Retina (tissue), 1 donor: ENCODE results near the gene DNAJC5.
"Not testable (repeated sequence)": the region's sequence is repeated elsewhere in the genome, so short reads cannot be mapped to it uniquely, and the experiment has no call there.

Experiments used
- DNase-seq: peaks from one replicate; pipeline ENCODE4 v3.0.0-alpha.2; 2016

The DNAJC5 gene, protein sequence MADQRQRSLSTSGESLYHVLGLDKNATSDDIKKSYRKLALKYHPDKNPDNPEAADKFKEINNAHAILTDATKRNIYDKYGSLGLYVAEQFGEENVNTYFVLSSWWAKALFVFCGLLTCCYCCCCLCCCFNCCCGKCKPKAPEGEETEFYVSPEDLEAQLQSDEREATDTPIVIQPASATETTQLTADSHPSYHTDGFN

DNA sequence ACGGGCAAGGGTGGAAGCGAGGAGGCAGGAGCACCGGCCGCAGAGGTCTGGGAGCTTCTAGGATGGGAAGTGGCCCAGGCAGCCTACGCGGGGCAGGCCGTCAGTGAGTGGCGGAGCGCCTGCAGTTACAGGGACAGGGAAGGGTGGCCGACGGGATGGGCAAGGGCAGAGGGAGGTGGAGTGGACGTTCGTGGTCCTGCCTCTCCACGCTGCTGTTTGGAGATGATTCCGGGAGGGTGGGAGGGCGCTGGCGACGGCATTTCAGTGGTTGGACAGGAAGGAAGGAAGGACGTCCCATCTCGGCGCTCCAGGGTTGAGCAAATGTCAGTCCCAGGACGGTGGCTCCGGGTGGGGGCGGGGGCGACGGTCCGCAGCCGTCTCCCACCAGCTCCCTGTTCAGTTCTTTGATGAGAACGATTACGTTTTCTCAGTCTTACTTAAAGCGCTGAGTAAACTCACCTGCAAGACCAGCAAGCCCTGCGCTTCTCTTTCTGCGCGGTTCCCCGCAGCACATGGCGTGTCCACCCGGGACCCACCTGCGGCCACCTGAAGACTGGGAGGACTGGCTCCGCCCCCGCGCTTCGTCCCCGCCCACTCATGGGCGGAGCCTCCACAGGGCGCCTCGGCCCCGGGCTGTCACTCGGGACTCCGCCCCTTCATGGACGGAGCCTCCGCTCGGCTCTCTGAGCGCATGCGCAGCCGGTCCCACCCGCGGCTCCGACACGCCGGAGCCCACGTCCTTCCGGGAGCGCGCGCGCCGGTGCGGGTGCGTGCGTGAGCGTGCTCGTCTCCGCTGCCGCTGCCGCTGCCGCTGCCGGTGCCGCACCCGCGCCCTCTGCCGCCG, at the start of gene DNAJC5:
Gene DNAJC5, plus strand, starts transcription at position 769 of the 844 bp plus-strand sequence. CDS start 33,220 bp downstream, outside the sequence.
- peak; percentile 96 for DNase-seq

DNA sequence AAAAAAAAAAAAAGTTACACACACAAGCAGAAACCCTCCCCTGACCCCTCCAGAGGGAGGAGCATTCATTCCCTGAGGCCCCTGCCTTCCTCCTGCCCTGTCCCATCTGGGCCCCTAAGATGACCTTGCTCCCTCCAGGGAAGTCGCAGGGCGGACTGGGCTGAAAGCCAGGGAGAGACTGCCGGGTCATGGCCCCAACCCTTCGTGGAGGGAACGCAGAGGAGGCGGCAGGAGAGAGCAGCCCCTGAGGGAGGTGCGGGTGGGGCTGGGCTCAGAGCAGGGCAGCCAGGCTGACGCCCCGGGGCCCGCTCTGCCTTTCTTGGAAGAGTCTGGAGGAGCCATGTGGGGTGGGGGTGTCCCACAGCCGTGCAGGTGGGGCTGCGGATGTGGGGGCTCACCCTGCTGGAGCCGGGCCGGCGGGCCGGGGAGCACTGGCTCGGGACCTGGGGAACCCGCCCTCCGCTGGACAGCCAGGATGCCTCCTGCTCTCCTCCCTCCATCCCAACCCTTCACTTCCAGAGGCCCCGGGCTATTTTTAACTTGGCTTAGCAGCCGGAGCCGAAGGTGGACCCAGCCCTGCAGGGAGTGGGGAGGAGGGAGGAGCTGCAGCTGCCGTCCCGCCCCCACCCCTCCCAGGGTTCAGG, 48.7 kb upstream of the DNAJC5 start:
- DNase-seq = peak; percentile 65

DNA sequence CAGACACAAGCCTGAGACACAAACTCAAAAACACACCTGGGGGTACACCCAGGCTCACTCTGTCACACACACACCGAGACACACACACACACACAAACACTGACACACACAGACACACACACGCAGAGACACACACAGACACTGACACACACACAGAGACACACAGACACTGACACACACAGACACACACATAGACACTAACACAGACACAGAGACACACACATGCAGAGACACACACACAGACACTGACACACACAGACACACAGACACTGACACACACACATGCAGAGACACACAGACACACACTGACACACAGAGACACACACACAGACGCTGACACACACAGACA, 48.1 kb upstream of the DNAJC5 start:
- DNase-seq = no peak

DNA sequence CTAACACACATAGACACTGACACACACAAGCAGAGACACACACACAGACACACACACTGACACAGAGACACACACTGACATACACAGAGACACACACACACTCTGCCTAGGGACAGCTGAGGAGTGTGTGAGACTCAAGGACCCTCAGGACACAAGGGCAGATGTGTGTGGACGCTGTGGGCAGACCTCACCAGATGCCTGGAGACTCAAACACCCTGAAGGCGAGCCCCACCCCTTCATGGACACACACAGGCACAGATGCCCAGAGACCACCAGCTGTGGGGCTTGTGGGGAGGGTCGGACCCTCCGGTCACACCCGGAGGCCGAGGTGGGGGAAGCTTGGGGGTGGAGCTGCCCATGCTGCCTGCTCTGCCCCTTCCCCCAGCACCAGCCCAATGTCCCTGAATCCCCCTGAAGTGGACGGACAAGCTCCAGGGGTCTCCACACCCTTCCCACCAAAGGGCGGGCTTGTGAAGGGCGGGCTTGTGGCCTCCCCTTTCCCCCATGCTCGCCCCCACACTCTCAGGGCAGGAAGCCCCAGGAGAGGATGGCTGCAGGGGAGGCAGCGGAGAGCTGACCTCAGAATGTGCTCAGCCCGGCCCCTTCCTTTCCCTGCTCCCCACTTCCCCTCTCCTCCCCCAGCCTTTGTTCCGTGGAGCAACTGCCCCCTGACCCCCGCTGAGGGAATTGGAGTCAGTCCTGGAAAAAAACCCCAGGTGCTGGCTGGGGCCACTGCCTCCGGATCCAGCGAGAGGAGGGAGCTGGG, 47.5 kb upstream of the DNAJC5 start:
- peak; percentile 44 for DNase-seq

DNA sequence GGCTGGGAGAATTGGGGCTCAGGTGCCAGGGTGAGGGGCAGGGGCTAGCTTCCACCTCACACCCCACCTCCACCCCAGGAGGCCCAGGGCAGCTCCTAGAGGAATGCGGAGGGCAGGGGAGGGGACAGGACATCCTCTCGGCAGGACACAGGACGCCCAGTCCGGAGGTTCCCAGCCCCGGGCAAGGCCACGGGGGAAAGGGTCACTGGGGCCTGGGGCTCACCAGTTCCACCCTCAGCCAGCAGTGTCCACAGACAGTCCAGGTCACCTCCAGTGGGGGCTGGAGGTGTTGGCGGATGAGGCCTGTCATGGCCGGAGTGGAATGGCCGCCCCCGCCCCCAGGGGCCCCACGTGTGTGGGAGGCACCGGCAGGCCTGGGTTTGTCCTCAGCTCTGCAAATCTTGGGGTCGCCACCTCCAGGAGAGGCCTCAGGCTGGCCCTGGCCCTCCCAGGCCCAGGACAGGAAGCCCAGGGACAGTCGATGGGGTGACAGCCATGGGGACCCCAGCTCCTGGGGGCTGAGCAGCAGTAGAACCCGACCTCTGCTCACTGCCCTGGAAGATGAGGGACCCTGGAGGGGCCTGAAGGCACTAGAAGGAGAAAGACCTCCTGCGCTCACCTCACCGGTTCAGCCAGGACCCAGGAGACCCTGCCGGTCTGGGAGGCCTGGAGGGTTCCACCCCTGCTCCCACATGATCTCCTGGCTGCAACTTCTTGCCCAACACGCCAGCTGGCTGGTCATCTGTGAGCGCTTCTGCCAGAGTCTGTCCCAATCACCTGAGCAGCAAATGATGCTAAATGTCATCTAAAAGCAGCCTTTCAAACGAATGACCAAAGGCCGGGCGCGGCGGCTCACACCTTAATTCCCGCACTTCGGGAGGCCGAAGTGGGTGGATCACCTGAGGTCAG, 46.7 kb upstream of the DNAJC5 start:
- DNase-seq = no peak

DNA sequence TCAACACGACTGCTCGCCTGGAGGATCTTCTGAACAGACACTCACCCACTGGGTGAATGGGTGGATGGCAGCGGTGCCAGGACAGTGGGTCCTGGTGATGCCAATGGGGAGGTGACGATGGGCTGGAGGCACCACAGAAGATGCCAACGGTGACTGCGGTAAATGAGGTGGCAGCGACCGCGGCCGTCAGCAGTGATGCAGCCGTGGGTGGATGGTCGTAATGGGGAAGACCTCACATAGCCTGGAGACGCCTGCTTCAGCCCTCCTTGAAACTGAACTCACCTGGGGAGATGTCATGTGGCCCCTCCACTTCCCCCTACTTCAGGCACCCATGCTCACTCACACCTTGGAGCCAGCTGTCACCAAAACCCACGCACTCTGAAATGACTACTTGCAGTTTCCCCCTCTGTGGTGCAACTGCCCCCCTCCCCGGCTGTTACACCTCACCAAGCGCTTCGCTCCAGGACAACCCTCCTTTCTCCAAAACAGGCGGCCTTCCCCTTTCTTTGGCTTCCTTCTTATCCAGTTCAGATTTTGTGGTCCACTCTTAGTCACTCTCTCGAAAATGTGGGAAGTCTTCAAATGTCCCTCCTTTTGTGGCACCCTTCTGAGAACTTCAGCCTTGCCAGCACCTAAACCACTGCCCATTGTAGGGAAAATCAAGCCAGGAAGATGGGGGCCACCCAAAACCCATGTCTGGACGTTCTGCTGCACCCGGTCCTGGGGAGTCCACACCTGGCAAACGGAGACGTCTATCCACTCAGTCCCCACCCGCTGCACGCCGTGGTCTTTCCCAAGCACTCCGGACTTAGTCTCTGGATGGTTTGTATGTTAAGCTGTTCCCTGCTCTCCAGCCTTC, 44.0 kb upstream of the DNAJC5 start:
- DNase-seq = no peak

DNA sequence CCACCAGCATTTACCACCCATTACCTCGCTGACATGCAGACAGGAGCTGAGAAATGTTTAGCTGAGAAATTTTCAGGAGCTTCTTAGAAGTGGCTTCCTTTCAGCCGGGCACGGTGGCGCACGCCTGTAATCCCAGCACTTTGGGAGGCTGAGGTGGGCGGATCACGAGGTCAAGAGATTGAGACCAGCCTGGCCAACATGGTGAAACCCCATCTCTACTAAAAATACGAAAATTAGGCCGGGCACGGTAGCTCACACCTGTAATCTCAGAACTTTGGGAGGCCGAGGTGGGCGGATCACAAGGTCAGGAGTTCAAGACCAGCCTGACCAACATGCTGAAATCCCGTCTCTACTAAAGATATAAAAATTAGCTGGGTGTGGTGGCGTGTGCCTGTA, 43.4 kb upstream of the DNAJC5 start:
- DNase-seq = not testable (repeated sequence)

DNA sequence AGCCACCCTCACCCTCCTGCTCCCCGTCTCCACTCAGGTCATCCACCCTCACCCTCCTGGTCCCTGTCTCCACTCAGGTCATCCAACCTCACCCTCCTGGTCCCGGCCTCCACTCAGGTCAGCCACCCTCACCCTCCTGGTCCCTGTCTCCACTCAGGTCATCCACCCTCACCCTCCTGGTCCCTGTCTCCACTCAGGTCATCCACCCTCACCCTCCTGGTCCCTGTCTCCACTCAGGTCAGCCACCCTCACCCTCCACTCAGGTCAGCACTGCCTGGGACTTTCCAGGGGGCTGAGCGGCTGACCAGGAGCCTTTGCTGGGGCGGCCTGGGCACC, 41.2 kb upstream of the DNAJC5 start:
- not testable (repeated sequence) for DNase-seq

DNA sequence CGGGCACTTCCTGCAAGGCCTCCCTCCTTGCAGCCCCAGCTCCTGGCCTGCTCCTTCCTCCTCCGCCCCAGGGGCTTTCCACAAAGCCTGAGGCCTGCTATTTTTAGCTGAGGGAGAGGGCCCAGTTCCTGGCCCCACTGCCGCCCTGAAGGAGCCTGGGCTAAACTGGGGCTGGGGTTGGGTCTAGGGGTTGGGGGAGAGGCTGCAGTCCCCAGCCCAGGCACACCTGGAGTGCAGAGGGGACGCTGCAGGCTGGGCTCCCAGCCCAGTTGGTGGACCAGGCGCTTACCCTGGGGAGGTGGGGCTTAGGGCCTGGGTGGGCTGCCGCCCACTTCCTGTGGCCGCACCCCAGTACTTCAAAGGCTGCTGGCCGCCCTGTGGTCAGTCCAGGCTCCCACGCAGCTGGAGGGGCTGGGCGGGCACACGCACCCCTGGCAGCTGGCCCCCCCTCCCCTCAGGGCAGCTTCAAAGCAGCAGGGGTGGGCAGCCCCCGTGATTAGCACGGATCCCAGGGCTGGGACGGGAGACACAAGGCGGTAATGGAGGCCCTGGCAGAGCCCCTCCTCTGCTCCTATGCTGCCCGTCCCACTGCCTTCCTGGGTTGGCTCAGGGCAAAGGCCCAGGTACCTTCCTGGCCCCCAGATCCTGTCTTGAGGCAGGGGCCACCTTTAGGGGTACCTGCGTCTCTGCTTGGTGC, 40.7 kb upstream of the DNAJC5 start:
- peak; percentile 52 for DNase-seq

DNA sequence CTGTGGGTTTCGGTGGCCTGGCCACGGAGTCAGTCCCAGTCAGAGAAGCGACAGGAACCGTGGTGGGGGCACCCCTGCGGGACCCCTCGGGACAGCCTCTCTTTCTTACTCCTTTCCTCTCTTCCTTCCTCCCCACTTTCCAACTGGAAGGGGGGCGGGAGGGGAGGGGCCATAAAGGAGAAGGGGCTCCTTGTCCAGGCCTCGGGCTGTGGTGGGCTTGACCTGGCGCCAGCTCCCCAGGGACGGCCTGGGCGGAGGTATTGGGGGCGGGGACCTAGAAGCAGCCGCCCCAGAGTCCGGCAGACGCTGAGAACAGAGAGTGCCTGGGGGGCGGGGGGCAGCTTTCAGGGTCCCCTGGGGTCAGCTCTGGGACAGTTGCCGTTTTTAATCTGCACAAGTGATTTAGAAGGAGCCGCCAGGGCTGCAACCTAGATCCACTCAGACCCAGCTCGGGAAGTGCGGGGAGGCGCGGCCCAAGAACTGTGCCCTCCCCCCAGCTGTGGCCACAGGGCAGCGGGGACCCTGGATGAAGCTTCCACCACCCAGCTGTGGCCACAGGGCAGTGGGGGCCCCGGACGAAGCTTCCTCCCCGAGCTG, 40.1 kb upstream of the DNAJC5 start:
- DNase-seq = peak; percentile 68

DNA sequence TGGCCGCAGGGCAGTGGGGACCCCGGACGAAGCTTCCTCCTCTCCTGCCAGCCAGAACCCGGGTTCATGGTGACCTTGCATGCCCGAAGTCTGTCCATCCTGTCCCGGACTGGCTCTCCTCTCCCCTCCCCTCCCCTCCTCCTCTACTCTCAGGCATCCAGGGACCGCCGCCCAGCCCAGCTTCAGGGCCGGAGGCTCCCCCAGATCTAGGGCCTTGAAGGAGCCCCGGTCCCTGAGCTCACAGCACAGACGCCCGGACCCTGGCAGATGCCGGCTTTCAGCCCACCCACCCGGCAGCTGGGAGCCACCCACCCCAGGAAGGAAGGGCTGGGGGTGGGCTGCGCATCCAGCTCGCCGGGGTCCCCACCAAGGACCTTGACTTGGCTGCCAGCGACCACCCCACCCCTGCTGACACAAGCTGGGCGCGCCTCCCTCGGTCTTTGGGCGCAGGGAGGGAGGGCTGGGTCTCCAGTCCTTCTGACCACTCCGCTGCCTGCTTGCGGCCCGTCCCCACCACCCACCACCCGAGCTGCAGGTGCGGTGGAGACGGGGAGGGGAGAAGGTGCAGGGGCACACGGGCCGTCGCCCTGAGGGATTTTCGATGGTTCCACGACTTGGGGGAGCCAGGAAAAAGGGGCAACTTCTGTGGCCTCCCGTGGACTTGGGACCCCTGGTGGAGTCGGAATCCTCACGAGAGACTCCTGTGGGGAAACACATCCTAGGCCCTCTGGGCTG, 39.4 kb upstream of the DNAJC5 start:
- DNase-seq = peak; percentile 70

DNA sequence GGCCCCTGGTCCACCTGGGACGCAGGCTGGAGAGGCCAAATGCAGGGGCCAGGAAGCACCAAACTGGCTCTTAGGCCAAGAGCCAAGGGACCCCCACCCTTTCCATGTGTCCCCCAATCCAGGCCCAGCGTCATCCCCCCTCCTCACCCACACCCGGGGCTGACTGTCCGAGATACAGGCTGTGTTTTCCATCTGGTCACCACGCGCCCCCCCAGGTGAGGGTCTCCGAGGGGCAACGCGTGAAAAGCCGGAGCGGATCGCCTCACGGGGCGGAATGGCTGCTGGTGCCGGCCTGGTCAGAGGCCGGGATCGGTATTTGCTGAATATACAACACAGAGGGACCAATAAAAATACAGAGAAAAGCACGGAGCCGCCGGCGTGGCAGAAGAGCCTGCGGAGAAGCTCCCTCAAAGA, 38.8 kb upstream of the DNAJC5 start:
- DNase-seq = no peak

DNA sequence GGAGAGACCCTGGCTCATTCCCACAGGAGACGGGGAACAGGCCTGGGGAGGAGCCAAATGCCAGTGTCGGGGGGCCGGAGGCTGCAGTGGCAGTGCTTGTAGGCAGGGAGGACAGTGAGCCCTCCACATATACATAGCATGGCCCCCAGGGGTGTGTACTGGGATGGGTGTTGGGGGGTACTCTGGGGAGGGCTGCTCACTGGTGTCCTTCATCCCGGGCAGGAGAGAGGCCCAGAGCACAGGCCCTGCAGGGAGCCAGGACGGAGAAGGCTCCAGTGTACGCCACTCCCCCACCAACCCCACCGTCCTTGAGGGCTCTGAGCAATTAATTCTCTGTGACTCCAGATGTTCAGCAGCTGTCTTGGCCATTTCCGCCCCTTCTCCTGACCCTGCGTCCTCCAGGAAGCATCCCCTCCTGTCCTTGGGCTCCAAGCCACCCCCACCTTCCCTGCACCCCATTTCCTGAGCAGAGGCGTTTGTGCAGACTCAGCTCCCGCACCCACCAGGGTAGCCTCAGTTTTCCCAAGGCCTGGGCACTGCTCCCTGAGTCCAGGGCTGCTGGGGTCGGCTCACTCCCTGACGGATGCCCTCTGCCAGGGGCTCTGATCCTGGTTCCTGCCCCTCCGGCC, 37.0 kb upstream of the DNAJC5 start:
- peak; percentile 45 for DNase-seq

DNA sequence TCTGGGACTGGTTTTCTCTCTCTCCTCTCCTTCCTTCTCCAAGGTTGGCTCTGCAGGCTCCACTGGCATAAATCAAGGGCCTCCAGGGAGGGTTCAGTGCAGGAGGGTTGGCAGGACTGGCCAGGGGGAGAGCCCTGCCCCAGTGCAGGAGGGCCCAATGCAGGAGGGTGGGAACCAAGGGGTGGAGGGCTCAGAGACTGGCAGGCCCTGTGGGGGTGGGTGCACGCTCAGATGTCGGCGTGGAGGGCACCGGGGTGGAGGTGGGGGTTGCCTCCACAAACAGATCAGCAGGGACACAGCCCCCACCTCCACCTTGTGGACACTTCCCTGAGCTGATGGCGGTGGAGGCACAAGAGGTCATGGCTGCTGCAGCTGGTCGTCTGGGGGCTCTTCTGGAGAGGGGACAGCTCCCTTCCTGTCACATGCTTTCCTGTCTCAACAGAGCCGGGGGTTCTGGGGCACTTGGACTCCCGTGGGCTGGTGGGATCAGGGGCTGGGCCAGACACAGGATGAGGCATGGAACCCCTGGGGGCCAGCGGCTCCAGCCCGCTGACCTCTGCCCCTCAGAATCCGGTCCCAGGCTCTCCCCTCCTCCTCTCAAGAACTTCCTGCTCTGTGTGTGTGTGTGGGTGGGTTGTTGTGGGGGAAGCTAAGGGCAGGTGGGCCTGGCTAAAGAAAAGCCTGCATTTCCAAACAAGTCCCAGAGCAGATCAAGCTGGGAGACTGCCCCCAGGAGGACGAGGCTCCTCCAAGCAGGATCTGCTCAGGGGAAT, 36.3 kb upstream of the DNAJC5 start:
- peak; percentile 43 for DNase-seq

DNA sequence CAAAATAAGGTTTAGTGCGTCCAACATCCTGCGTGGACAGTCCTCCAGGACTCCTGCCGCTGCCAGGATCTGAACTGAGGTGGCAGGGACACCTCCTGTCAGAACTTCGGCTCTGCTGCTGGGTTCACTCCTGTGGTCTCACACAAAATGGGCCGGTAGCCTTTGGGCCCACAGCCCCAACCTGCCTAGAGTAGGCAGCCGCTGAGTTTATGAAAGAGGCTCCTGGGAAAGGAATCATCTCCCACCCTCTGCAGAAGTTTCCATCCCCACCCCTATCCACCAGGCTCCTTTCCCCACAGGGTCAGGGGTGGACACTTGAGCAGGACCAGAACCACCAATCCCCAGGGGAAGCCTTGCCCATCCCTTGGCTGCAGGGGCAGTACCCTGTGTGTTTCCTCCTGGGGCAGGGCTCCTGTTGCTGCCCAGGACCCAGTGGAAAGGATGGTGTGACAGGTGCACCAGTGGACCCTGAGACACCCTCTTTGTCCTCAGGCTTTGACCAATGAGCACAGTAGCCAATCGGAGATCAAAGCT, 35.7 kb upstream of the DNAJC5 start:
- DNase-seq = no peak

DNA sequence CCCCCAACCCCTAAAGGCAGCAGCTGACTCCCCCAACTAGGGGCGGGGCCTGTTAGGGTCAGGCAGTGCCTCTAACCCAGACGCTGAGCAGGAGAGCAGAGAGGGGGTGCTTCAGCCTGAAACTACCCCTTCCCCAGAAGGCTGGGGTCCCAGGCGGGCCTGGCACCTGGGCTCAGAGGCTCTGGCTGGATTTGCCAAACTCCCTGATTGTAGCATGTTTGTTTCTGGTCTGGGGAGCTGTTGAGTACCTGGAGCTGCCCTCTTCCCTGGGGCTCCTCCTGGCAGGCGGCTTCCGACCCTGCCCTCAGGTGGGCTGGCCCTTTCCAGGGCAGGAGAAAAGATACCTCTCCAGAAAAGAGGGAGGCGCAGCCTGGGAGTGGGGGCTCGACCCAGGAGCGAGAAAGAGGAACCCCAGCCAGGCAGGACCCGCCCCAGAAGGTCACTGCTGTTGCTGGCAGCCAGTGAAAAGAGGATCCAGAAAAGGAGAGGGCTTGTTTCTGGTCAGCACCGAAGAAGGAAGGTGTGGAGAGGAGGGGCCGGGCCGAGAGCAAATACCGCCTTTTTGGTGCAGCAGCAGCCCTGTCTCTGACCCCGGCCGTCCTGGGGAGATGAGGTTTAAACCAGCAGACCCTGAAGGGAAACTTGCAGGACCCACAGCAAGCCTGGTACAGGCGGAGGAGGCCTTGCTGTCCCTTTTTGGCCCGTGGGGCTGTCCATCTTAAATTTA, 34.4 kb upstream of the DNAJC5 start:
- DNase-seq = no peak

DNA sequence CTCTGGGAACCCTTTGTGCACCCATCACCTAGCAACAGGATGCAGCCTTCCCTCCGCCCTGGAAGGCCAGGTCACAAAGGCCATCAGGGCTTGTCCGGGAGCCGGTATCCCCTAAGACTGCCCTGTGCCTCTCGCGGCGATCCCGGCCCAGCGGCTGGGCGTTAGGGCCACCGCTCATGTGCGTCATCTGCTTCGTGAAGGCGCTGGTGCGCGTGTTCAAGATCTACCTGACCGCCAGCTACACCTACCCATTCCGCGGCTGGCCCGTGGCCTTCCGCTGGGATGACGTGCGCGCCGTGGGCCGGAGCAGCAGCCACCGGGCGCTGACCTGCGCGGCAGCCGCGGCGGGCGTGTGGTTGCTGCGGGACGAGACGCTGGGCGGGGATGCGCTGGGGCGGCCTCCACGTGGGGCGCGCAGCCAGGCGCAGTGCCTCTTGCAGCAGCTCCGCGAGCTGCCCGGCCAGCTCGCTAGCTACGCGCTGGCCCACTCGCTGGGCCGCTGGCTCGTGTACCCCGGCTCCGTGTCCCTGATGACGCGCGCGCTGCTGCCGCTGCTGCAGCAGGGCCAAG, 33.5 kb upstream of the DNAJC5 start, which contains the start of gene ABHD16B:
Gene ABHD16B, plus strand, starts transcription at position 134 of the 570 bp plus-strand sequence. Its CDS starts 43 bp downstream, at position 177.
- DNase-seq = no peak
